ENCODE data around the gene HAS3. TPM values are rescaled to one million over a fixed set of nuclear protein-coding genes. Genes with fewer than 3 reads are reported as not detected.
"Not testable (repeated sequence)": the region's sequence is repeated elsewhere in the genome, so short reads cannot be mapped to it uniquely, and the experiment has no call there.

Gene HAS3
- 1 to 10 TPM in 1 of 2 donors, under 1 TPM in 1; 0.88 to 1.3 TPM for total RNA-seq
- long read RNA-seq, donor 1: 0 reads
- long read RNA-seq, donor 2: 0 reads

- intact Hi-C loops (cut with DNase I): no loop called here
- DNase-seq (ENCODE audit: low spot score): peak; percentile 82
These were observed at the start of gene HAS3 for GRCh38 chr16:69105501-69106361. TSS of gene HAS3 (plus strand) at chr16:69105653. CDS start at chr16:69109396, 3,743 bp downstream.

GRCh38 chr16:69055980-69056379 lies 49.5 kb upstream of the HAS3 start:
- intact Hi-C loops (cut with DNase I): loop anchor here in 1 of 2 donors (5.0 kb wide), 1 partner anchor 1824 kb away; no protein-coding TSS in a partner anchor

GRCh38 chr16:69056421-69056820 lies 49.0 kb upstream of the HAS3 start:
- intact Hi-C loops (cut with DNase I): loop anchor here in 1 of 2 donors (5.0 kb wide), 1 partner anchor 1824 kb away; no protein-coding TSS in a partner anchor
- no peak for DNase-seq (ENCODE audit: low spot score)

More at GRCh38 chr16:69055980-69056379, 49.5 kb upstream of the HAS3 start:
- no peak for DNase-seq (ENCODE audit: low spot score)

GRCh38 chr16:69057400-69058378 lies 47.8 kb upstream of the HAS3 start:
- intact Hi-C loops (cut with DNase I): loop anchor here in 1 of 2 donors (5.0 kb wide), 1 partner anchor 1825 kb away; no protein-coding TSS in a partner anchor
- DNase-seq (ENCODE audit: low spot score): no peak

- intact Hi-C loops (cut with DNase I); DNase-seq (ENCODE audit: low spot score): not testable (repeated sequence)
These were observed 42.0 kb upstream of the HAS3 start for GRCh38 chr16:69063491-69063890.

- intact Hi-C loops (cut with DNase I): no loop called here
These were observed 41.2 kb upstream of the HAS3 start for GRCh38 chr16:69064124-69064763.

GRCh38 chr16:69064764-69065313 lies 40.6 kb upstream of the HAS3 start:
- intact Hi-C loops (cut with DNase I): no loop called here
- no peak for DNase-seq (ENCODE audit: low spot score)

More at GRCh38 chr16:69064124-69064763, 41.2 kb upstream of the HAS3 start:
- no peak for DNase-seq (ENCODE audit: low spot score)

GRCh38 chr16:69069504-69069903 lies 35.9 kb upstream of the HAS3 start:
- intact Hi-C loops (cut with DNase I): no loop called here
- no peak for DNase-seq (ENCODE audit: low spot score)

GRCh38 chr16:69071036-69071435 lies 34.4 kb upstream of the HAS3 start:
- DNase-seq (ENCODE audit: low spot score): no peak
- intact Hi-C loops (cut with DNase I): no loop called here

GRCh38 chr16:69072640-69072974 lies 32.8 kb upstream of the HAS3 start:
- intact Hi-C loops (cut with DNase I): no loop called here
- no peak for DNase-seq (ENCODE audit: low spot score)

GRCh38 chr16:69073181-69073702 lies 32.2 kb upstream of the HAS3 start:
- intact Hi-C loops (cut with DNase I): no loop called here
- DNase-seq (ENCODE audit: low spot score): no peak

- intact Hi-C loops (cut with DNase I): no loop called here
- no peak for DNase-seq (ENCODE audit: low spot score)
These were observed 28.2 kb upstream of the HAS3 start for GRCh38 chr16:69077251-69077650.

- intact Hi-C loops (cut with DNase I): no loop called here
- DNase-seq (ENCODE audit: low spot score): no peak
These were observed 27.4 kb upstream of the HAS3 start for GRCh38 chr16:69078073-69078472.

GRCh38 chr16:69079697-69080096 lies 25.8 kb upstream of the HAS3 start:
- intact Hi-C loops (cut with DNase I): no loop called here
- no peak for DNase-seq (ENCODE audit: low spot score)

- DNase-seq (ENCODE audit: low spot score): no peak
- intact Hi-C loops (cut with DNase I): no loop called here
These were observed 22.0 kb upstream of the HAS3 start for GRCh38 chr16:69083306-69083941.

GRCh38 chr16:69084289-69084688 lies 21.2 kb upstream of the HAS3 start:
- intact Hi-C loops (cut with DNase I): no loop called here
- DNase-seq (ENCODE audit: low spot score): no peak

- no peak for DNase-seq (ENCODE audit: low spot score)
- intact Hi-C loops (cut with DNase I): no loop called here
These were observed 20.3 kb upstream of the HAS3 start for GRCh38 chr16:69085032-69085695.

GRCh38 chr16:69087161-69087581 lies 18.3 kb upstream of the HAS3 start:
- intact Hi-C loops (cut with DNase I): no loop called here
- peak; percentile 48 for DNase-seq (ENCODE audit: low spot score)
